Progenitor cell of endocrine pancreas (in vitro differentiated cells): Measurements from ENCODE around the gene SGSM1. TPM values are rescaled to one million over a fixed set of nuclear protein-coding genes. Genes with fewer than 3 reads are reported as not detected.

ENCODE experiments used
- DNase-seq: peaks from one replicate; pipeline ENCODE4 v3.0.0; 2021; ENCODE audit warnings: low spot score; ENCODE audit not compliant: unreplicated experiment
- H3K27ac Mint-ChIP-seq: 2 replicates; pipeline ENCODE4 v1.8.0; 2021; ENCODE audit warnings: mild to moderate bottlenecking, moderate library complexity, mixed read lengths
- H3K27me3 Mint-ChIP-seq: 2 replicates; pipeline ENCODE4 v1.8.0; 2021; ENCODE audit warnings: mixed read lengths
- H3K36me3 Mint-ChIP-seq: 2 replicates; pipeline ENCODE4 v1.8.0; 2022; ENCODE audit warnings: mixed read lengths; ENCODE audit not compliant: insufficient read depth
- H3K4me1 Mint-ChIP-seq: 2 replicates; pipeline ENCODE4 v1.8.0; 2021; ENCODE audit warnings: low read depth, mixed read lengths
- H3K4me3 Mint-ChIP-seq: 2 replicates; pipeline ENCODE4 v1.8.0; 2021; ENCODE audit warnings: low read depth, mild to moderate bottlenecking, moderate library complexity, mixed read lengths
- H3K9me3 Mint-ChIP-seq: 2 replicates; pipeline ENCODE4 v1.8.0; 2021; ENCODE audit warnings: low read depth, mixed read lengths
- total RNA-seq: library from RNA; stranded (reverse); gene quantifications from 2 replicates; pipeline ENCODE4 v1.2.1, GENCODE V29; 2021
- TF ChIP-seq, protein P1 (sequence below): fragments of 200-600 bp; sonication (generic); IDR thresholded peaks from one replicate; pipeline ENCODE4 v1.5.0; 2021; ENCODE audit warnings: antibody characterized with exemption, mild to moderate bottlenecking; ENCODE audit not compliant: unreplicated experiment

The SGSM1 gene
- total RNA-seq, 1 donor from 2014 or later: 3.9 TPM

- no peak for DNase-seq
- Mint-ChIP-seq H3K4me3 (no peak overlapping the region), H3K27ac (no peak overlapping the region), H3K9me3 (no peaks in the 10 kb centered on the region), H3K4me1 (peaks cover 18% of the 10 kb centered on the region), H3K36me3 (no peaks in the 10 kb centered on the region), H3K27me3 (peaks cover 52% of the 10 kb centered on the region)
- TF ChIP-seq, protein P1, sequence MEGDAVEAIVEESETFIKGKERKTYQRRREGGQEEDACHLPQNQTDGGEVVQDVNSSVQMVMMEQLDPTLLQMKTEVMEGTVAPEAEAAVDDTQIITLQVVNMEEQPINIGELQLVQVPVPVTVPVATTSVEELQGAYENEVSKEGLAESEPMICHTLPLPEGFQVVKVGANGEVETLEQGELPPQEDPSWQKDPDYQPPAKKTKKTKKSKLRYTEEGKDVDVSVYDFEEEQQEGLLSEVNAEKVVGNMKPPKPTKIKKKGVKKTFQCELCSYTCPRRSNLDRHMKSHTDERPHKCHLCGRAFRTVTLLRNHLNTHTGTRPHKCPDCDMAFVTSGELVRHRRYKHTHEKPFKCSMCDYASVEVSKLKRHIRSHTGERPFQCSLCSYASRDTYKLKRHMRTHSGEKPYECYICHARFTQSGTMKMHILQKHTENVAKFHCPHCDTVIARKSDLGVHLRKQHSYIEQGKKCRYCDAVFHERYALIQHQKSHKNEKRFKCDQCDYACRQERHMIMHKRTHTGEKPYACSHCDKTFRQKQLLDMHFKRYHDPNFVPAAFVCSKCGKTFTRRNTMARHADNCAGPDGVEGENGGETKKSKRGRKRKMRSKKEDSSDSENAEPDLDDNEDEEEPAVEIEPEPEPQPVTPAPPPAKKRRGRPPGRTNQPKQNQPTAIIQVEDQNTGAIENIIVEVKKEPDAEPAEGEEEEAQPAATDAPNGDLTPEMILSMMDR: no peak
These were observed 24.4 kb downstream of the SGSM1 start for GRCh38 chr22:24830205-24830979.

GRCh38 chr22:24831687-24832086 lies 25.7 kb downstream of the SGSM1 start:
- TF ChIP-seq, protein P1: no peak
- peaks cover 15% of the 10 kb centered on the region for H3K4me1 Mint-ChIP-seq
- no peak overlapping the region for H3K27ac Mint-ChIP-seq
- H3K9me3 Mint-ChIP-seq: no peaks in the 10 kb centered on the region
- DNase-seq: no peak
- no peak overlapping the region for H3K4me3 Mint-ChIP-seq
- no peaks in the 10 kb centered on the region for H3K36me3 Mint-ChIP-seq
- peaks cover 51% of the 10 kb centered on the region for H3K27me3 Mint-ChIP-seq

DNA sequence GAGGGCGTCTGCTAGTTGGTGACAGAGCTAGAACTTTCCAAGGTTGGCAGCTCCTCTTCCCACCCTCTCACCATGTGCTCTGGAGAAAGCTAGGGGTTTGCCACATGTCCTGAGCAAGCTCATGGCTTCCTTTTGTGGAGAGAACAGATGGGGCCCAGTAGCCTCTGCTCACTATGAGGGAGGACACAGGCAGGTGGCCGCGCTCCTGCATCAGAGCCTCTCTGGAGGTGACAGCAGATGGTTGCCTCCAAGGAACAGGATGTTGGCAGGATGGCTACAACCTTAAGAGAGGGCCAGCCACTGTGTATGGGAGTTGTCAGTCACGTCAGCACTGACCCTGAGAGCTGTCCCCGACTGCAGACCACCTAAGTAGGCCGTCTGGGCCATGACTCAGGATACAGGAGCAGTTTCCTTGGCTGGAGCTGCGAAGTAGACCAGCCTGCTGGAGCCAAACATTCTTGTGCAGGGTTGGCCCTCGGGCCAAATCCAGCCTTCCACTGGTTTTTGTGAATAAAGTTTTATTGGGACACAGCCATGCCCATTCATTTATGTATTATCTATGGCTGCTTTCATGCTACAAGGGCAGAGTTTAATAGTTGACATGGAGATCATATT lies 28.0 kb downstream of the SGSM1 start:
- Mint-ChIP-seq H3K36me3 (no peaks in the 10 kb centered on the region), H3K9me3 (peaks cover 5% of the 10 kb centered on the region), H3K27ac (no peak overlapping the region), H3K27me3 (peaks cover 43% of the 10 kb centered on the region), H3K4me1 (peaks cover 7% of the 10 kb centered on the region), H3K4me3 (no peak overlapping the region)
- TF ChIP-seq, protein P1: no peak
- DNase-seq: no peak

- Mint-ChIP-seq H3K9me3 (peaks cover 5% of the 10 kb centered on the region), H3K27ac (no peak overlapping the region), H3K36me3 (no peaks in the 10 kb centered on the region), H3K4me3 (no peak overlapping the region), H3K27me3 (peaks cover 32% of the 10 kb centered on the region), H3K4me1 (peaks cover 4% of the 10 kb centered on the region)
- no peak for DNase-seq
- TF ChIP-seq, protein P1: peak; percentile 55
These were observed 29.0 kb downstream of the SGSM1 start for GRCh38 chr22:24834845-24835570.

DNA sequence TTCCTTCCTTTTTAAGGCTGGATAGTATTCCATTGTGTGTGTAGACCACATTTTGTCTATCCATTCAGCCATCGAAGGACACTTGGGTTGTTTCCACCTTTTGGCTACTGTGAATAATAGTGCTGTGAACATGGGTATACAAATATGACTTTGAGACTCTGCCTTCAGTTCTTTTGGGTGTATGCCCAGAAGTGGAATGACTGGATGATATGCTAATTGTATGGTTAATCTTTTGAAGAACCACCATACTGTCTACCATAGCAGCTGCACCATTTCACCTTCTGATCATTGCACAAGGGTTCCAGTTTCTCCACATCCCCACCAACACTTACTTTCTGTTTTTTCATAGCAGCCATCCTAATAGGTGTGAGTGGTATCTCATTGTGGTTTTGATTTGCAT lies 30.3 kb downstream of the SGSM1 start:
- Mint-ChIP-seq H3K4me1 (peaks cover 1% of the 10 kb centered on the region), H3K9me3 (peaks cover 5% of the 10 kb centered on the region), H3K36me3 (no peaks in the 10 kb centered on the region), H3K4me3 (no peak overlapping the region), H3K27me3 (peaks cover 22% of the 10 kb centered on the region), H3K27ac (no peak overlapping the region)
- DNase-seq: no peak
- TF ChIP-seq, protein P1: no peak
